Transverse colon (tissue), 3 donors: ENCODE measurements around the gene TDG.

ENCODE experiments used
- CTCF ChIP-seq, 5 experiments: fragments of 200-600 bp in 3 of 5; fragments of 450-650 bp in 2 of 5; sonication (generic) in 3 of 5; IDR thresholded peaks; 1 replicate in 2 of 5; 2 replicates in 3 of 5; pipeline ENCODE4 v1.5.1; 2016 to 2017; ENCODE audit warnings: antibody characterized with exemption in 5 of 5, inconsistent platforms in 3 of 5, mild to moderate bottlenecking in 2 of 5, moderate library complexity in 1 of 5
- EP300 ChIP-seq: sonication (generic); formaldehyde crosslinking; IDR thresholded peaks from one replicate; pipeline ENCODE4 v1.6.1; 2017; ENCODE audit warnings: antibody characterized with exemption, low read depth
- POLR2A ChIP-seq: fragments of 450-650 bp; IDR thresholded peaks from one replicate; pipeline ENCODE4 v1.6.1; 2016; ENCODE audit warnings: antibody characterized with exemption, mild to moderate bottlenecking, moderate library complexity

- TF ChIP-seq CTCF (IDR thresholded peaks at IDR 0.05) = no peak
- TF ChIP-seq EP300 = no peak
- TF ChIP-seq POLR2A = no peak
Measured at GRCh38 chr12:103947871-103948555, 17.7 kb upstream of the TDG start.
